ENCODE measurements around the gene NUP35. TPM values are rescaled to one million over a fixed set of nuclear protein-coding genes. Genes with fewer than 3 reads are reported as not detected.
"Not testable (repeated sequence)": the region's sequence is repeated elsewhere in the genome, so short reads cannot be mapped to it uniquely, and the experiment has no call there.

The NUP35 gene
- polyA plus RNA-seq, 4 donors, result 25.9 to 30.5 (median 29.1) TPM

GRCh38 chr2:183126635-183127034 lies 2.4 kb downstream of the NUP35 start:
- no peak for DNase-seq (ENCODE audit: low read depth in 4 of 4, low spot score in 3 of 4)

GRCh38 chr2:183134016-183134415 lies 9.8 kb downstream of the NUP35 start:
- DNase-seq (ENCODE audit: low read depth in 4 of 4, low spot score in 3 of 4), result no peak

GRCh38 chr2:183148955-183149354 lies 24.7 kb downstream of the NUP35 start:
- no peak for DNase-seq (ENCODE audit: low read depth in 4 of 4, low spot score in 3 of 4)

- DNase-seq (ENCODE audit: low read depth in 4 of 4, low spot score in 3 of 4), result no peak
These were observed 25.2 kb downstream of the NUP35 start for GRCh38 chr2:183149489-183149888.

- not testable (repeated sequence) for DNase-seq (ENCODE audit: low read depth in 4 of 4, low spot score in 3 of 4)
These were observed 28.0 kb downstream of the NUP35 start for GRCh38 chr2:183152280-183152679.

GRCh38 chr2:183153967-183154366 lies 29.7 kb downstream of the NUP35 start:
- DNase-seq (ENCODE audit: low read depth in 4 of 4, low spot score in 3 of 4), result no peak

- not testable (repeated sequence) for DNase-seq (ENCODE audit: low read depth in 4 of 4, low spot score in 3 of 4)
These were observed 30.5 kb downstream of the NUP35 start for GRCh38 chr2:183154772-183155171.

- no peak for DNase-seq (ENCODE audit: low read depth in 4 of 4, low spot score in 3 of 4)
These were observed 32.9 kb downstream of the NUP35 start for GRCh38 chr2:183157131-183157530.

- no peak for DNase-seq (ENCODE audit: low read depth in 4 of 4, low spot score in 3 of 4)
These were observed 38.1 kb downstream of the NUP35 start for GRCh38 chr2:183162362-183162761.

GRCh38 chr2:183163821-183164649 lies 39.8 kb downstream of the NUP35 start:
- DNase-seq (ENCODE audit: low read depth in 4 of 4, low spot score in 3 of 4), result no peak

- no peak for DNase-seq (ENCODE audit: low read depth in 4 of 4, low spot score in 3 of 4)
These were observed 40.4 kb downstream of the NUP35 start for GRCh38 chr2:183164650-183165015.

GRCh38 chr2:183166210-183166609 lies 42.0 kb downstream of the NUP35 start:
- no peak for DNase-seq (ENCODE audit: low read depth in 4 of 4, low spot score in 3 of 4)

GRCh38 chr2:183166976-183167375 lies 42.7 kb downstream of the NUP35 start:
- DNase-seq (ENCODE audit: low read depth in 4 of 4, low spot score in 3 of 4), result not testable (repeated sequence)

GRCh38 chr2:183172220-183172887 lies 48.1 kb downstream of the NUP35 start:
- DNase-seq (ENCODE audit: low read depth in 4 of 4, low spot score in 3 of 4), result no peak

- no peak for DNase-seq (ENCODE audit: low read depth in 4 of 4, low spot score in 3 of 4)
These were observed 54.9 kb downstream of the NUP35 start for GRCh38 chr2:183179156-183179555.

GRCh38 chr2:183185534-183185933 lies 61.3 kb downstream of the NUP35 start:
- no peak for DNase-seq (ENCODE audit: low read depth in 4 of 4, low spot score in 3 of 4)

GRCh38 chr2:183186296-183186695 lies 62.1 kb downstream of the NUP35 start:
- DNase-seq (ENCODE audit: low read depth in 4 of 4, low spot score in 3 of 4), result no peak

- no peak for DNase-seq (ENCODE audit: low read depth in 4 of 4, low spot score in 3 of 4)
These were observed 62.5 kb downstream of the NUP35 start for GRCh38 chr2:183186766-183187165.

GRCh38 chr2:183192343-183192742 lies 68.1 kb downstream of the NUP35 start:
- DNase-seq (ENCODE audit: low read depth in 4 of 4, low spot score in 3 of 4), result no peak

- DNase-seq (ENCODE audit: low read depth in 4 of 4, low spot score in 3 of 4), result no peak
These were observed 69.7 kb downstream of the NUP35 start for GRCh38 chr2:183193904-183194303.

- DNase-seq (ENCODE audit: low read depth in 4 of 4, low spot score in 3 of 4), result no peak
These were observed 71.2 kb downstream of the NUP35 start for GRCh38 chr2:183195397-183195796.

GRCh38 chr2:183195998-183196409 lies 71.8 kb downstream of the NUP35 start:
- DNase-seq (ENCODE audit: low read depth in 4 of 4, low spot score in 3 of 4), result no peak

Measured in right renal pelvis (tissue), 4 donors.